Stimulated activated CD4-positive, alpha-beta T cell treated with anti-CD3 and anti-CD28 coated beads, TNF-alpha, amount 100 ng/mL, for 1 hour (primary cell): ENCODE measurements around the gene PSEN1.
"Not testable (repeated sequence)": the region's sequence is repeated elsewhere in the genome, so short reads cannot be mapped to it uniquely, and the experiment has no call there.

Experiments used
- DNase-seq, 3 donors: peaks; one replicate each; pipeline ENCODE4 v3.0.0-alpha.2; 2020; ENCODE audit warnings: low read depth in 3 of 3, low spot score in 1 of 3

PSEN1 gene

DNA sequence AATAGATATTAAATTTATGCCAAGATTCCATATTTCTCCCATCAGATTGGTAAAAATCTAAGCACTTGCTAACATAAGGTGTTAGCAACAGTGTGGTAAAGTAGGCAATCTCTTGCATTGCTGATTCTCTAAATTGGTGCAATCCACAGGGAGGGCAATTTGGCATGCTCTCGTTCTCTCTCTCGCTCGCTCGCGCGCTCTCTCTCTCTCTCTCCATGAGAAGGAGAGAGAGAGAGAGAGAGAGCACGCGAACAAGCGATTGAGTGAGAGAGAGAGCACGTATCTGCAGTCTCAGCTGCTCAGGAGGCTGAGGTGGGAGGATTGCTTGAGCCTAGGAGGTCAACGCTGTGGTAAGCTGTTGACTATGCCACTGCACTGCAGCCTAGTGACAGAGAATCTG is 25.9 kb downstream of the PSEN1 start:
- no peak for DNase-seq

DNA sequence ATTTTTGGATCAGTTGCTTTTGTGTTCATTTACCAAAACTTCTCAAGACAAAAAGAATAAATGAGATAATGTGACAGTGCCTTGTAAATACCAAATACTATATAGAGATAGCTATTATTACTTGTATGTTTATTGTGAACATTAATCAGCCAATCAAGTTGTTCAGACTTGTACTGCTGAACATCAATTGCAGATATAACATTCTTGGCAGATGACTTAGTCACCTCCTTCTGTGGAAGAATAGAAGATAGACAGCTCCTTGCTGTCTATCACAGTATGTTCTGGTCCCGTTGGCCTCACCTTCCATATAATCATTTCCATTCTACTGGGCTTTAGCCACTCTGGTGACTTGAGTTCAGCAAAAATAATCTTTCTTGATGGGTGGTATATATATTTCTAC is 30.1 kb downstream of the PSEN1 start:
- no peak for DNase-seq

DNA sequence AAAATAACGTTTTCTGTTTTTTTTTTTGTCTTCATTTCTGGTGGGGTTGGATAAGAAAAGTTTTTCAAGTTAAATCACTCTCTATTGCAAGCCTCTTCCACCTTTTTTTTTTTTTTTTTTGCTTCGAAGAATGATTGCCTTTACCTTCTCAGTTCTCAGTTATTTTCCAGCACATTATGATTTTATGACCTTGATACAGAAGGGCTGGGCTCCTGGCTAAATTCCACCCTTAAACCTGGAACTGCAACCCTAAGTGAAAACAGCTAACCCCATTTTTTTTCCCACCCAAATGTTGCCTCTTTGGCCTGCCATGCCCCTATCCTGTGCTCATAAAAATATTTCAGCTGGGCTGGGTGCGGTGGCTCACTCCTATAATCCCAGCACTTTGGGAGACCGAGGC is 31.4 kb downstream of the PSEN1 start:
- DNase-seq: no peak

DNA sequence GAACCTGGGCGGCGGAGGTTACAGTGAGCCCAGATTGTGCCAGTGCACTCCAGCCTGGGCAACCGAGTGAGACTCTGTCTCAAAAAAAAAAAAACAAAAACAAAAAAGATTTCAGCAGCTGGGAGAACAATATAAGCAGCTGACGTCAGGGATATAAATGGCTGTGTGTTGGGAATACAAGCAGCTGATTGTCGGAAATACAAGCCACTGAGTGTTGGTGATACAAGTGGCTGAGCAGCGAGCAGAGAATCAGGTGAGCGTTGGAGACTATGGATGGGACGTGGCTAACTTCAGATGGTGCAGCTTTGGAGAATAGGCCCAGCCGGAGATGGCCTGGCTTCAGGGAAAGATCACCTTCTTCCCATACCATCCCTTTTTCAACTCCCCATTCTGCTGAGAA is 32.0 kb downstream of the PSEN1 start:
- DNase-seq: no peak

DNA sequence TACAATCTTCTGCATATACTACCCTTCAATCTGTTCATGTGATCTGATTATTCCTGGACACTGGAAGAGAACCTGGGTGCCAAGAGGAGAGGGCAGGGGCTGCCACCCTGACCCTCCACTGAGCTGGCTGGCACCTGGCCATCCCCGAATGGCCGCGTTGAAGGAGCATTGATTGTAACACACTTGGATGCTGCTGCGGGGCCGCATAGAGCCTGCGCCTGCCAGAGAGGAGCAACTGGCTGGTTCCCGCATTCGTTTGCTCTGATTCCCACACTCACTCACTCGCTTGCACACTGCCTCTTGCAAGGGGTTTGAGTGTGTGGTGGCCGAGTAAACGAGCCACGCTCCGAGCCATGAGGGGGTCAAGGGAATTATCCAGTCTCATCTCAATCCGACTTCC is 32.4 kb downstream of the PSEN1 start:
- no peak for DNase-seq

DNA sequence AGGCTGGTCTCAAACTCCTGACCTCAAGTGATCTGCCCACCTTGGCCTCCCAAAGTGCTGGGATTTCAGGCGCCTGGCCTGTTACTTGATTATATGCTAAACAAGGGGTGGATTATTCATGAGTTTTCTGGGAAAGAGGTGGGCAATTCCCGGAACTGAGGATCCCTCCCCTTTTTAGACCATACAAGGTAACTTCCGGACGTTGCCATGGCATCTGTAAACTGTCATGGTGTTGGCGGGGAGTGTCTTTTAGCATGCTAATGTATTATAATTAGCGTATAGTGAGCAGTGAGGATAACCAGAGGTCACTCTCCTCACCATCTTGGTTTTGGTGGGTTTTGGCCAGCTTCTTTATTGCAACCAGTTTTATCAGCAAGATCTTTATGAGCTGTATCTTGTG is 33.5 kb downstream of the PSEN1 start:
- not testable (repeated sequence) for DNase-seq

DNA sequence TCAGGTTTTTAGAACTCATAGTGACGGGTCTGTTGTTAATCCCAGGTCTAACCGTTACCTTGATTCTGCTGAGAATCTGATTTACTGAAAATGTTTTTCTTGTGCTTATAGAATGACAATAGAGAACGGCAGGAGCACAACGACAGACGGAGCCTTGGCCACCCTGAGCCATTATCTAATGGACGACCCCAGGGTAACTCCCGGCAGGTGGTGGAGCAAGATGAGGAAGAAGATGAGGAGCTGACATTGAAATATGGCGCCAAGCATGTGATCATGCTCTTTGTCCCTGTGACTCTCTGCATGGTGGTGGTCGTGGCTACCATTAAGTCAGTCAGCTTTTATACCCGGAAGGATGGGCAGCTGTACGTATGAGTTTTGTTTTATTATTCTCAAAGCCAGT is 34.4 kb downstream of the PSEN1 start:
- DNase-seq: no peak

DNA sequence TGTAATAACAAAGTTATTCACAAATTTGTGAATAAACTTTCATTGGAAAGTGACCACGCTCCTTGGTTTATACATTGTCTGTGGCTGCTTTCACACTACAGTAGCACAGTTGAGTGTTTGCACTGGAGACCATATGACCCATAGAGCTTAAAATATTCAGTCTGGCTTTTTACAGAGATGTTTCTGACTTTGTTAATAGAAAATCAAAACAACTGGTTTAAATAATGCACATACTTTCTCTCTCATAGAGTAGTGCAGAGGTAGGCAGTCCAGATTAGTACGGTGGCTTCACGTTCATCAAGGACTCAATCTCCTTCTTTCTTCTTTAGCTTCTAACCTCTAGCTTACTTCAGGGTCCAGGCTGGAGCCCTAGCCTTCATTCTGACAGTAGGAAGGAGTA is 36.2 kb downstream of the PSEN1 start:
- no peak for DNase-seq

DNA sequence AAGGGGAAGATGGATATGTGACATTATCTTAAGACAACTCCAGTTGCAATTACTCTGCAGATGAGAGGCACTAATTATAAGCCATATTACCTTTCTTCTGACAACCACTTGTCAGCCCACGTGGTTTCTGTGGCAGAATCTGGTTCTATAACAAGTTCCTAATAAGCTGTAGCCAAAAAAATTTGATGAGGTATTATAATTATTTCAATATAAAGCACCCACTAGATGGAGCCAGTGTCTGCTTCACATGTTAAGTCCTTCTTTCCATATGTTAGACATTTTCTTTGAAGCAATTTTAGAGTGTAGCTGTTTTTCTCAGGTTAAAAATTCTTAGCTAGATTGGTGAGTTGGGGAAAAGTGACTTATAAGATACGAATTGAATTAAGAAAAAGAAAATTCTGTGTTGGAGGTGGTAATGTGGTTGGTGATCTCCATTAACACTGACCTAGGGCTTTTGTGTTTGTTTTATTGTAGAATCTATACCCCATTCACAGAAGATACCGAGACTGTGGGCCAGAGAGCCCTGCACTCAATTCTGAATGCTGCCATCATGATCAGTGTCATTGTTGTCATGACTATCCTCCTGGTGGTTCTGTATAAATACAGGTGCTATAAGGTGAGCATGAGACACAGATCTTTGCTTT is 36.9 kb downstream of the PSEN1 start:
- no peak for DNase-seq

DNA sequence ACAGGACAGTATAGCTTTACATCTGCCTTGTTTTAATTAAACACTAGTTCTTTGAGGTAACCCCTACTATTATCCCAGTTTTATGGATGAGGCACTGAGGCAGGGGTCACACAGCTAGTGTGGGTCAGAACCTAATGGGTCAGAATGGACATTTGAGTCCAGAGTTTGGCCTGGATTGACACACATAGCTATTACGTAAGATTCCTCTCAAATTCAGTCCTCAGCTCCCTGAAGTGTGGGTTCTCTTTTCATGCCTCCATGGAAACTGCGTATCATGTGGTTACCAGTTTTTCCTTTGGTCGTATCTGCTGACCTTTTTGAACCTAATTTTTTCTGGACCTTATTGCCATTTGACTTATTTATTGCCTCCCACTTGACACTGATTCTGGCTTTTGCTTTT is 40.4 kb downstream of the PSEN1 start:
- no peak for DNase-seq

DNA sequence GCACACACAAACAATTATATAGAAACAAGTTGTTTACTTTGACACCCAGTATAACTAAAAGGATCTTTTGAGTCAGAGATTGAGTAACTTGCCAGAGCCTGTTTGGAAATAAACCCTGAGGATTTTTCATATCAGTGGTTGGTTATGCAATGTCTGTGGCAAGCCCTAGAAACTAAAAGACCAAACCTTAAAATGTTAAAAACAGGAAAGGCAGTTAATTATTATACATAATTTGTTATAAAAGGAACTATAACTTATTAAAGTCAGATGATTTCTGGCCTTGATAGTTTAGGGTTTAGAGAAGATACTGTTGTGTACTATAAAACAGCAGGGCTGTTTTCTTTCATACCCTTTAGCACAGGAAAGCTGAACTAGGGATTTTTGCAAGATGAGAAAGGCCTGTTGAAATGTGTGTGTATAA is 44.1 kb downstream of the PSEN1 start:
- DNase-seq: no peak

DNA sequence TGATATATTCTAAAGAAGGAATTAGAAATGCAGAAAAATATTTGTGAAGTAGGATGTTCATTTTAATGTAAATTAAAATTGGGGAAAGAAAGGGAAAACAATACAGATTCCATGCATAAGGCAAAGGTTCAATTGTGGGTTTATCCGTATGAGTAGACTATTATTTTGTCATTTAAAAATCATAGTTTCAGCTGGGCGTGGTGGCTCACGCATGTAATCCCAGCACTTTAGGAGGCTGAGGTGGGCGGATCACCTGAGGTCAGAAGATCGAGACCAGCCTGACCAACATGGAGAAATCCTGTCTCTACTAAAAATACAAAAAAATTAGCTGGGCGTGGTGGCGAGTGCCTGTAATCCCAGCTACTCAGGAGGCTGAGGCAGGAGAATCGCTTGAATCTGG is 44.7 kb downstream of the PSEN1 start:
- DNase-seq: not testable (repeated sequence)

DNA sequence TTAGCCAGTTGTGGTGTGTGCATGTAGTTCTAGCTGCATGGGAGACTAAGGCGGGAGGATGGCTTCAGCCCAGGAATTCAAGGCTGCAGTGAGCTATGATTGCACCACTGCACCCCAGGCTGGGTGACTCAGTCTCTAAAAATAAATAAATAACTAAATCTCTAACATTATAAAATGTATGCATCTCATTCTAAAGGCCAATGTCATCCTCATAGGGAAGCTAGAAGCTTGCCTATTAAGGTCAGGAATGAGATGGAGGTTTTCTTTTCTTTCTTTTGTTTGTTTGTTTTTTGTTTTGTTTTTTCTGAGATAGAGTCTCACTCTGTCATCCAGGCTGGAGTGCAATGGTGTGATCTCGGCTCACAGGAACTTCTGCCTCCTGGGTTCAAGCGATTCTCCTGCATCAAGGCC is 52.2 kb downstream of the PSEN1 start:
- no peak for DNase-seq

DNA sequence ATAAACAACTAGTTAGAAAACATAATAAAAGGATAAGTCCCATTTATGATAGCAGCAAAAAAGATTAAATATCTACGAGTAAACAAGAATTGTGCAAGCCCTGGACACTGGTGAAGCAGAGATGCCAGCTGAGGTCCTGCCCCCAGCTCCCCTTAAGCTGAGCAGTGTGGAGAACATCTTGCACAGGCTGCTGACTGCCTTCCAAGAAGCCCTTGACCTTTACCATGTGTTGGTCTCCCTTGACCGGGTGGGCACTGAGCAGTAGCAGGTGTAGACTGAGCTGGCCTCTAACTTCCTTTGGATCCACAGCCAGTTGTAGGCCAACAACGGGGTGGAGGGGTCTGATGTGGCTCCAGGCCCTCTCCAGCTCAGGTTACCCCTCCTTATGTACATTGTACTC is 53.3 kb downstream of the PSEN1 start:
- DNase-seq: no peak

DNA sequence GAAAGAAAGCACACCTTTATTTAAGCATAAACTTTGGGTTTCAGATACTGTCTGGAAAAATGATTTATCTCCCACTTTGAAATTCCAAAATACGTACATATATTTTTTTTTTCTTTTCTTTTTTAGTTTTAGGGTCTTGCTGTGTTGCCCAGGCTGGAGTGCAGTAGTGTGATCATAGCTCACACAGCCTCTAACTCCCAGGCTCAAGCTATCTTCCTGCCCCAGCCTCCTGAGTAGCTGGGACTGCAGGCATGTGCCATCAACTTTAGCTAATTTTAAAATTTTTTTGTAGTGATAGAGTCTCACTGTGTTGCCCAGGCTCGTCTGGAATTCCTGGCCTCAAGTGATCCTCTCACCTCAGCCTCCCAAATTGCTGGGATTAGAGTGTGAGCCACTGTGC is 55.1 kb downstream of the PSEN1 start:
- DNase-seq: no peak

DNA sequence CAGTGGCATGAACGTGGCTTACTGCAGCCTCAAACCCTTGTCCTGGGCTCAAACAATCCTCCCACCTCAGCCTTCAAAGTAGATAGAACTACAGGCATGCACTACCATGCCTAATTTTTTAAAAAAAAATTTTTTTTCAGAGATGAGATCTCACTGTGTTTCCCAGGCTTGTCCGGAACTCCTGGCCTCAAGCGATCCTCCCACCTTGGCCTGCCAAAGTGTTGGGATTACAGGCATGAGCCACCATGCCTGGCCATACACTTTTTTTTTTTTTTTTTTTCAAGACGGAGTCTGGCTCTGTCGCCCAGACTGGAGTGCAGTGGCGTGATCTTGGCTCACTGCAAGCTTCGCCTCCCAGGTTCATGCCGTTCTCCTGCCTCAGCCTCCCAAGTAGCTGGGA is 58.0 kb downstream of the PSEN1 start:
- not testable (repeated sequence) for DNase-seq

DNA sequence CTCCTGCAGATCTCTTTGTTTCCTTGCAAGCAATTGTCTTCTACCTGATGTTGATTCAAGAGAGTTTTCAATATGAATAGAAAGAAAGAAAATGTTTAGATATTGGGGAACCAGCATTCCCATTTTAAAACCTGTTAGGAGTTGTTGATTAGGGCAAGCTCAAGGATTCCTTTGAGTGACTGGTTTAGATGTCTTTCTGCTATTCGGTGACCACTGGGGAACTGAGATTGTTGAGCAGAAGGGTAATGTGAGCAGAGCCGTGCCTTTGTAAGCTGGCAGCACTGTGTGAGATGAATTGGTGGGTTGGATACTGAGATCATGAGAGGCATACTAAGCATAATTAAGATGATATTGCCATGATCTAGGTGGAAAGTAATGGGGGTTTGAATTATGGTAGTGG is 61.9 kb downstream of the PSEN1 start:
- no peak for DNase-seq

DNA sequence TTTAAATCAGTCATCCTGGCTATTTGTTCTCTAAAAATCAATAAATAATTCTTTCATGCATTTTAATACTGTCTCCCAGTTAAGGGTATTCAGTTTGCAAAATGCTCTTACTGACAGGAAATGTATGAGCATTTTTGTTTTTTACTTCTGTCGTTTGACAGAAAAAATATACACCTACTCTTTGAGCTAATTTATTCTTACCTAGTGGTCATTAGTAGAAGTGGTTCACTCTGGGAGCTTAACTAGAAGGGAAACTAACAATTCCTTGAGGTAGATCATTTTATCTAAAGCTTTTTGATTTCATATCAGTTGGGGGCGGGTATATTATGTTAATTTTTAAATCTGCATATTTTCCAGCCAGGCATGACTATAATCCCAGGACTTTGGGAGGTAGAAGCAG is 67.2 kb downstream of the PSEN1 start:
- DNase-seq: no peak

DNA sequence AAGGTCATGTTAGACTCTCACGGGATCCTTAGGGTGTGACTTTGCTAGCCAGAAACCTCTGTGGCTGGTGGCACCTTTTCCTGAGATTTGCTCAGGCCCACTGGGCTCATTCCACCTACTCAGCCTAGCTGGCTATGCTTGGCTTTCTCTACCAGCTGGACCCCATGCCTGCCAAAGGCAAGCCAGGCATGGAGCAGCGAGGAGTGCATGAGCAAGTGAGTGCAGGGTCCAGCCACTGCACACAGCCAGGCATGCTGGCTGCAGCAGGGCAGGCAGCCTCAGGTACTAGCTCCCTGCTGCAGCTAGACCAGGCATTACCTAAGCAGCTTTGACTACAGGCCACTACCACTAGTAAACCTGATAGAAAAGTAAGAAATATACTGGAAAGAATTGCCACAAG is 71.3 kb downstream of the PSEN1 start:
- no peak for DNase-seq

DNA sequence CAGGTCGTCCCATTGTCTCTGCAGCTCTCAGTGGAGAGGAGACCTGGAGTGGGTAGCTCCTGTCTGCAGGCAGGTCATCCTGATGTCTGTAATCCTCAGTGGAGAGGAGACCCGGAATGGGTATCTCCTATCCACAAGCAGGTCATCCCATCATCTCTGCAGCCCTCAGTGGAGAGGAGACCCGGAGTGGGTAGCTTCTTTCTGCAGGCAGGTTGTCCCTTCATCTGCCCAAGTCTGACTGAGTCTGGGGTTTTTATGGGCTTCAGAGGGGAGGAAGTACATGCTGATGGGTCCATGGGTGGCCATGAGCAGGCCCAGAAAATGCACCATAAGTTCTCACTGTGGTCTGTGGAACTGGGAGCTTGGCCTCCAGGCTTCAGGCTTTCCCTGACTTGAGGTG is 72.1 kb downstream of the PSEN1 start:
- DNase-seq: no peak

DNA sequence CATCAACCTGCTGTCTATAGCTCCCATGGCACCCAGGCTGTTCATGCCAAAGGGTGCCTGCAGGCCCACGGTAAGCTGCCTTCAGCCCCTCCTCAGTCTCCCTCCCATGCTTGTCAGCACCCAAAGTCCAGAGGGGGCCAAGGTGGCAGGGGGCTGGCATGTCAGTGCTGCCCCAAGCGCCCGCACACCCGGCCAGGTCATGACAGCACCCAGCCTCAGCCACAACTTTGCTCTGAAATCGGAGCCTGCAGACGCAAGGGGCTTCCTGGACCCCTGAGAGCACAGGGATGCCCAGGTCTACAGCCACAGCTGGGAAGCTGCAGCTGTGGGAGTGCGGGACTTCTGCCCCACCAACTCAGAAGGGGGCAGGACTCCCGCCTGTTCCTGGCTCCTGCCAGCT is 72.5 kb downstream of the PSEN1 start:
- DNase-seq: no peak

DNA sequence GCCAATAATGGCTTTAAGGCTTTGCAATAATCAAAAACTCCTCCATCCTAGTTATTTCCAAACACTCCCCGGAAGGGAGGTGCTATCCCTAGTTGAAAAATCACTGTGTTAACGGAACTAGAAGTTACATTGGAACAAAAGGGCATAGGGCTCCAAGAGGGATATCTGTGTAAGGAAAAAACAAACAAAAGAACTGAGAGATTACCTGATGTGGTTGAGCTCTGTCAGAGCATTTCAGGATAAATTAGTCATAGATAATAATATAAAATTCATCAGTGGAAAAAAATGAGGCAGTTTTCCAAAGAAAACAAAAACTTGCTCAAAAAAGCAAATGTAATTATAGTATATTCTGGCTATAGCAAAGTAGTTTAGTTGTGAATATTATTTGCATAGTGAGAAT is 73.6 kb downstream of the PSEN1 start:
- DNase-seq: no peak

DNA sequence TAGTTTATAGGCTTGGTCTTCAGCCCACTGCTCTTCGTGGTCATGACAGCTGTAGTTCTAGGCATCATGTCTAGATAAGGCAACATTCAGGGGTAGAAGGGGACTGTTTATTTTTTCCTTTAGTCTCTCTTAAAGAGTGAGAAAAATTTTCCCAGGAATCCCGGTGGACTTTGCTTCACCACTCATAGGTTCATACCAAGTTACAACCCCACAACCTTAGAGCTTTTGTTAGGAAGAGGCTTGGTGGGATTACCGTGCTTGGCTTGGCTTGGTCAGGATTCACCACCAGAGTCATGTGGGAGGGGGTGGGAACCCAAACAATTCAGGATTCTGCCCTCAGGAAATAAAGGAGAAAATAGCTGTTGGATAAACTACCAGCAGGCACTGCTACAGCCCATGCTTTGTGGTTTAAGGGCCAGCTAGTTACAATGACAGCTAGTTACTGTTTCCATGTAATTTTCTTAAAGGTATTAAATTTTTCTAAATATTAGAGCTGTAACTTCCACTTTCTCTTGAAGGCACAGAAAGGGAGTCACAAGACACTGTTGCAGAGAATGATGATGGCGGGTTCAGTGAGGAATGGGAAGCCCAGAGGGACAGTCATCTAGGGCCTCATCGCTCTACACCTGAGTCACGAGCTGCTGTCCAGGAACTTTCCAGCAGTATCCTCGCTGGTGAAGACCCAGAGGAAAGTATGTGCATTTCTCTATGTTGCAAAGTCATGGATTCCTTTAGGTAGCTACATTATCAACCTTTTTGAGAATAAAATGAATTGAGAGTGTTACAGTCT is 75.1 kb downstream of the PSEN1 start:
- DNase-seq: no peak
